NCI-H187 treated with DMSO at 0.1 percent for 48 hours (cell line): ENCODE data around the gene JPH2.

ENCODE experiments used
- DNase-seq: peaks from one replicate; lab custom pipeline; 2025; lab: John Stamatoyannopoulos, UW

Gene JPH2

DNA sequence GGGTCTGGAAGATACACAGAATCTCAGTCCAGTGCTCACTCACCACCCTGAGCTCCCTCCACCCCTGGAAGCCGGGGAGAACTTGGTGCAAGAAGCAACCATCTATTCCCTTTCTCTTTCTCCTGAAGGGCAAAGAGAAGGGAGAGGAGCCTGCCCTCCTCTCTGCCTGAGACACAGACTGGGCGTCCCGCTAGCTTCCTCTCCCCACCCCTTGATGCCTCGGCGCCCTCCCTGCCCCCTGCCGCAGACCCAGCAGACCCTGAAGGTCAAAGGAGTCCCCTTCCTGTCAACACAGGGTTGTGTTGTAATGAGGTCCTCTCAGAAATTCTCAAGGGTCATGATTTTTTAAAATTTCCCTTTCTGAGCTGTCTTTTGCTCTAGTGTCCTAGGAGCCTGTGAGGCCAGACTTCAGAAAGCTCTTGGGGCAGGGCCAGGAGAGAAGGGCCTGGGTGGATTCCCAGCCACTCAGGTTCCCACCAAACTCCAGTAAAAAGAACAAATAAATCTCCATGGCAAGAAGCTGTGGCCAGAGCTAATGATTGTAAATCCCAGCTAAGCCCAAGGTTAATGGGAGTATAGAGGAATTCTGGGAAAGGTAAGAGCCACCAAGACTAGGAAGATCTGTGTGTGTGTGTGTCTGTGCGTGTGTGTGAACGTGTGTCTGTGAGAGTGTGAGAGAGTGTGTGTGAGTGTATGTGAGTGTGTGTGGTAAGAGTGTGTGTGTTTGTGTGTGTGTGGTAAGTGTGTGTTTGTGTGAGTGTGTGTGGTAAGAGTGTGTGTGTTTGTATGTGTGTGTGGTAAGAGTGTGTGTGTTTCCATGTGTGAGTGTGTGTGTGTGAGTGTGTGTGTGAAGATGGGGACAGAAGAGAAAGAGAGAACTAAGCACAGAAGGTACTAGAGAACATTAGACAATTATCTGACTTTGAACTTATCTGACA, 1.1 kb upstream of the JPH2 start:
- no peak for DNase-seq

DNA sequence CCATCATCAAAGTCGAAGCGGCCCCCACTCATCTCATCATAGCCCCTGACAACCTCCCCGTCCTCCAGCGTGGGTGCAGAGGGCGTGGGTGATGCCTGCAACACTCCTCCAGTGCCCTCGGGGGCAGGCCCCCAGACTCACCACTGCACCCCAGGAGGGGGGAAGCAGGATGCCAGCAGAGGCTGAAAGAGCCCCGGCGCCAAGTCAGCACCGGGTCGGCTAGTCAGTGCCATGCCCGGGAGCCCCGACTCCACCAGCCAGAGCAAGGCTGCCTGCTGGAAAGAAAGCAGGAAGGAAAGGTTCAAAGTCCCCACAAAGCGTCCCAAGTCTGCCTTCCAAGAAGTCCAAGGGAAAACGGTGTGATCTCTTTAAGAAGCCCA, 324 bp downstream of the JPH2 start:
- no peak for DNase-seq

DNA sequence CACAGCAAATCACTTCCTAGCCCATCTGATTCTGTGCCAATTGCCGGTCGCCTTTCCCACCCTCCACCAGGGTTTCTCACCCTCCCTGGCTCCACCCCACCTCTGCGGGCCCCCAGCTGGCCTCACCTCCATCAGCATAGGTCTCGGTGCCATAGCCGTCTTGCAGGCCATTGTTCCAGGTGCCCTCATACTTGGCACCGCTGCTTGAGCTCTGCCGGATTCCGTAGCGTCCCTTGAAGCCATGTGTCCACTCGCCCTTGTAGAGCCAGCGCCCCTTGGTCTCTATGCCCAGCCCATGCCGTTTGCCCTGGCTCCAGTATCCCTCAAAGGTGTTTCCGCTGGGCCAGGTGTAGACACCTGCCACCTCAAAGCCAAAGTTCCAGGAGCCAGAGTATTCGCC, 787 bp downstream of the JPH2 start:
- DNase-seq: no peak

DNA sequence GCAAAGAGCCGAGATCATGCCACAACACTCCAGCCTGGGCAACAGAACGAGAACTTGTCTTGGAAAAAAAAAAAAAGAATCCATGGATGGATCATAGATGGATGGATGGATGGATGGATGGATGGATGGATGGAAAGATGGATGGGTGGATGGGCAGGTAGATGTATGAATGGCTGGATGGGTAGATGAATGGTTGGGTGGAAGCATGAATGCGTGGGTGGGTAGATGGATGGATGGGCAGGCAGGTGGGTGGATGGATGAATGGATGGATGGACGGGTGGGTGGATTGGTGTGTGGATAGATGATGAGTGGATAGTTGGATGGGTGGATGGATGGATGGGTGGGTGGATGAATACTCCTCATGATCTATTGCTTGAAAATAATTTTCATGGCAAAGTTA, 1.4 kb downstream of the JPH2 start:
- DNase-seq: no peak

DNA sequence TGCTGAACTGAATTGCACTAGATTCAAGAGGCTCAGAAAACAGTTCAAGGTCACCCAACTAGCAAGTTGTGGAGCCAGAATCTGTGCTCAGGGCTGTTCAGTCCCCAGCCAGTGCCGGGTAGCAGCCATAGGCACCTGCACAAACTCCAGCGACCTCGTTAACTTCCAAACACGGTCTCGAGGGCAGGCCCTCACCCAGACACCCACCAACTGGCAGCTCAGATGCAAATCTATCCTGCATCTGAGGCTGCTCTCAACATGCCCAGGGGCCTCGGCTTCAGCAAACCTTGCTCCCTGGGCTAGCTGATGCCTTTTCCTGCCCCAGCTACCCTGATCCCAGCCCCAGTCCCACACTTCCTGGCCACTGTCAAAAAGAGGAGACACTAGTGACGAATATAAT, 3.7 kb downstream of the JPH2 start:
- no peak for DNase-seq

DNA sequence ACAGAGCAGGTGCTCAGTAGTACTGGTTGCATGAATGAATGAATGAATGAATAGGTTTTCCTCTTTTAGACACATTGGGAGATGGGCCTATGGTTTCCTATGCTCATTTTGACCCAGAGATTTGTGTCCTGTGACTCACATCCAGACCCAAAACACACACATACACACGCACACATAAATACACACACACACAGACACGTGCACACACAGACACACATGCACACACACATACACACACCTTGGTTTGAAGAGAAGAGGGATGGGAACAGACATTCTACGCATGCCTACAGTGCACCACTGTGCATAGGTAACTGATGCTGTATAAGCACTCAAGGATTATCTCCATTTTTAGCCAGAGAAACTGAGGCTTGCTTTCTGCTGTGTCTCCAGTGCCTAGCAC, 4.1 kb downstream of the JPH2 start:
- DNase-seq: no peak

DNA sequence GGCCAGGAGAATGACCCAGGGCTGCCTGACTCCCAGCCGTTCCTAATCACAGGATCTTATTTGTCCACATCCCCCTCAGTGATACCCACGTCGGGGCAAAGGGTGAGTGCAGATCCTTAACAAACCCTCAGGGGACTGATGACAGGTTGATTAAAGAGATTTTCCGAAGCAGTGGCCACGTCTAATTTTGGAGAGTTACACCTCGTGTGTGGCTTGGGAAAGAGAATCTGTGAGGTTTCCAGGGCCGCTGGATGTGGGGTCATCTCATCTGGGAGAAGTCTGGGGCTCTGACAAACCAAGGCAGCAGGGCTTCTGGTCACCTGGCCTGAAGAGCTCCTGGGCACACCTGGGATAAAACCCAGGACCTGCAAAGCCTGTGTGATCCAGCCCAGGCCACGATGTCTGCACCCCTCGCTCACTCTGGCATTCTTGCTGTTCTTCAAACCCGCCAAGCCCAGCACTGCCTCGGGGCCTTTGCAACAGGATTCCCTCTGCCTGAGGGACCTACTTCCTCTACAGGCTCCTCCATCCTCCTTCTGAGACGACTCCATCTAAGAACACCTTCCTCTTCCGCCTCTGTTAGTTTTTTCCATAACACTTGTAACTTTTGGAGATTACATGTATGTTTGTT, 4.7 kb downstream of the JPH2 start:
- DNase-seq: no peak

DNA sequence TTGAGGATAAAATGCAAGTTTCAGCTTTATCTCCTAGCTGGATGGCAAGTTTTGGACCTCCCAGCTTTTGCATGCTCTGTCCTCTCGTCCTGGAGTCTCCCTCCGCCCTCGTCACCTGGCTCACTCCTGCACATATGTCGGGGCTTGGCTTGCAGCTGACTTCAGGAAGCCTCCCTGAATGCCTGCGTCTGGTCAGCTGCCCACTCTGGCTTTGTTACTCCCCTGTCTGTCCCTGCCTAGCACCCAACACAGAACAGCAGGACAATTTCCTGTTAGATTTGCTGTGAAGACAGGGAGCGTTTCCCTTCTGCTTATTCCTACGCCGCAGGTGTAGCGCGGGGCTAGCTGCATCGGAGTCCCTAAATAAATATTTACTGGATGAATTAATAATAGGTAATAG, 5.4 kb downstream of the JPH2 start:
- DNase-seq: no peak

DNA sequence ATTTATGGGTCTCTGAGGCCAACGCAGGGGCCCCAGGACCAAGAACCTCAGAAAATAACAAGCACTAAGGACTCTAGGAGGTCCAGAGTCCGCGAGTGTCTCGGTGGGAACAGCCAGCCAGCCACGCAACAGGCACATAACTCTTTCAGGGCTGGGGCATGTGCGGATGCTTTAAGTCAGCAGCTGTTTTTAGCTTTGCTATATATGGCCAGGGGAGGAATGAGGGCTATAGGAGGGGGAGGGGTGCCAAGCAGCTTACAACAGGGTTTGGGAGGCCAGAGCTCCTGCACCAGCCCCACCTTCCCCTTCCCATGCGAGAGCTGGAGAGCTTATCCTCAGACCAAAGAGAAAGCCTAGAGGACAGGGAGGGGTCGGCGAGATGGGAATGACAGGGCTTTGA, 6.2 kb downstream of the JPH2 start:
- DNase-seq: no peak

DNA sequence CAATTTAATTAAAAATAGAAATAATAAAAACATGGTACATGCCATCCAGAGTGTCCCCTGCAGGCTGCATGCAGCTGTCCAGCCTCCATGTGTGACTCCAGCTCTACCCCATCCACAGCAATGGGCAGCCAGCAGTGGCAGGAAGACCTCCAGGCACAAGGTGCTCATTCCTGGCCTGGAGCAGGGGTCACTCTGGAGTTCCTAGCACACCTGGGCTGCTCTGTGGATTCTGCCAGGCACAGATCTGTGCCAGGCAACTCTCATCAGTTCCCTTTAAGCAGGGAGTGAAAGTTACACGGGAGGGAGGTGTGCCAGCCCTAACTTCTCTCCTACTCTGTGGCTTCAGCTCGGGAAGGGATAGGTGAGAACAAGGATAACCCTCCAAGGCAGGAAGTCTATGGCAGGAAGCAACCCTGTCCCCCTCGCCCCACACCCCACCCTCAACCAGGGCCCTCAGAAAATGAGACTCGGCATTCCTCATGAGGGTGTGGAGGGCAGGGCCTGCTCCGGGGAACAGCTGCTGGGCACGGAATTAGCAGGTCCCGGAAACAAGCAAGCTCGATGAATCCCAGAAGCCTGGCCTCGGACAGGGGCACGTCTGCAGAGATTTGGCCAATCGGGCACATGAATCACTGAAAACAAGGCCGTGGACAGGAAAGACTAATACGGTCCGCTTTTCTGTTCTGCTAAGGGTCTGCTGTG, 10.0 kb downstream of the JPH2 start:
- DNase-seq: no peak

DNA sequence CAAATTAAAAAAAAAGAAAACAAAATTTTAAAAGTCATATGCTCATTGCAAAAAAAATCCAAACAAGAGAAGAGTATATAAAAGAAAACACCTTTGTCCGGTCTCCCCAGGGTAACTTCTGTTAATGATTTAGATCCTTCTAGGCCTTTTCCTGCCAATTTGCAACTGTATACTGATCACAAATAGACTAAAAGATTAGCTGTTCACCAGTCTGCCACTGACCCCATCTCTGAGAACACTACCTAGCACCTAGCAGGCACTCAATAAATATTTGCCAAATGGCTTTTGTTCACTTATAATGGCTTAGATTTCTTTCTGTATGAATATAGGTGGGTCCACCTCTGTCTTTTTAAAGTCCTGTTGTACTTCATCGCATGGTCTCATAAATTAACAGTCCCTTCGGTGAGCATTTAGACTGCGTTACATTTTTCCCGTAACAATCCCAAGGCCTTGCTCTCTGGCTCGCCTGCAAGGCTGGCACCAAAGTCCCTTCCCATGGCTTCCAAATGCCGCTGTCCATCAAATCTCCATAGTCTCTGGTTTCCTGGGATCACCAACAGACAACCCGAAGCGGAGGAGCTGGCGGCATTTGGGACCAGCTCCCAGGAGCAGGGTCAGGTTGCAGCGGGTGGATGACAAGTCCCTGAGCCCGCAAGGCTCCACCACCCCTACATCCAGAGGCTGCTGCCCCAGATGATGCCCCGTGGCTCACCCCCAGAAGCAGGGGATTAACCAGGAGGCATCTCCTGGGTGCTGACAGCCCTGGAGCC, 11.8 kb downstream of the JPH2 start:
- no peak for DNase-seq

DNA sequence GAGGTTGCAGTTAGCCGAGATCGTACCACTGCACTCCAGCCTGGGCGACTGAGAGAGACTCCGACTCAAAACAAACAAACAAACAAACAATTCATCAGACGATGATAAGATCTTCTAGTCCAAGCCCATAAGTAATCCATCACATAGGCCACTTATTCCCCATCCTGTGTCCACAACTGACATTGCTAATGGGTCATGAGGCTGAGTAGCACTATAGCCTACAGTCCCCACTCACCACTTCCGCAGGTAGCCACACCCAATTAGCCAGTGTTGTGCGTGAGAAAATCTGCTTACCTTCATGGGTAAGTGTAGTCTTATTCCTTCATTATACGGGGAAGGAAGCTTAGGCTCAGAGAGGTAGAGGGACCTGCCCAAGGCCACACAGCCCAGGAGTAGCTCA, 13.1 kb downstream of the JPH2 start:
- no peak for DNase-seq

DNA sequence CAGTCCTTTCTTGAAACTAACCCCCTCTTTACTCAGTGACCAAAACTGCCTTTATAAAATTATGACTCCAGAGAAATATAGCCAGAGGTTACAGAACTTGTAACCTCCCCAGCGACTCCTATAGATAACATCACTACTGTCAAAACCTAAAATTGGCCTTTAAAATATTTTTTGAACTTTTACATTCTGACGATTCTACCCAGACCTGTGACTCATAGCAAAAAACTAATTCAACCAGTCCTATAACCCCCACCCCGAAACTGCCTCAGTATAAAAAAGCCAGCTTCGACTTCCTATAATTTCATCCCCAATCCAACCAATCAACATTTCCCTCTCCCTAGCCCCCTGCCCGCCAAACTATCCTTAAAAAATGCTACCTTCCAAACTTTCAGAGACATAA, 13.9 kb downstream of the JPH2 start:
- DNase-seq: no peak

DNA sequence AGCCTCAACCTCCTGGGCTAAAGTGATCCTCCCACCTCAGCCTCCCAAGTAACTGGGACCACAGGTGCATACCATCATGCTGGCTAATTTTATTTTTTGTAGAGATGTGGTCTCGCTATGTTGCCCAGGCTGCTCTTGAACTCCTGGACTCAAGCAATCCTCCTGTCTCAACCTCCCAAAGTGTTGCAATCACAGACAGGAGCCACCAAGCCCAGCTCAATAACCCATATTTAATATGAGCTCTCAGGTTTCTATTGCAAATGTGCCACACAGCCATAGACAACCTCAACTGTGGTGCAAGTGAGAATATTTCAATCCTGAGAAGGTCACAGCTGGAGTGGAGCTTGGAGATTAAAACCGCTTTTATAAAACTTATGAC, 14.4 kb downstream of the JPH2 start:
- no peak for DNase-seq

DNA sequence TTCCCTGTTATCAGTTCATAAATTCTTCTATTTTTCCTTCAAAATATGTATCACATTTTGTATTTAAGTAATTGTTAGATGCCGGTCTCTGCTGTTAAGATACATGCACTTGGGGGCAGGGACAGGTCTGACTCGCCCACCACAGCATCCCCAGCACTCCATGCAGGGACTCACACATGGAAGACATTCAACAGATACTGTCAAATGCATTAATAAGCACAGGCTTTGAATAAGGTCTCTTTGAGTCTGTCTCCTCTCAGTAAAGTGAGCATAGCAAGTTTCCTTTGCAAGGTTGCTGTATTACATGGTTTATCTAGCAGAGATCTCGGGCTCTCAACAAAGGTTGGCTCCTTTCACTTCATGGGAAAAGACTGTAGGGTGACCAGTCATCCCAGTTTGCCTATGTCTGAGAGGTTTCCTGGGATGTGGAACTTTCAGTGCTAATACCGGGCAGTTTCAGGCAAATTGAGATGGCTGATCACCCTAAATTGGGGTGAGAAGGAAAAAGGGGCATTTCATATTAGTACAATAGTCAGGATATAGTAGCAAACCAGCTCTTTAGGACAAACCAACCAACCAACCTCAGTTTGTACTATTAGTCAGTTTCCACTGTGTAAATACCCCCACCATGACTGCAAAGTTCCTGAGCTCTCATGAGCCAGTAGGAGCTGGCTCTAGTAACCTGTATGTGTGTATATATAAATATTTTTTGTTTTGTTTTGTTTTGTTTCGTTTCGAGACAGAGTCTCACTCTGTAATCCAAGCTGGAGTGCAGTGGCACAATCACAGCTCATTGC, 15.0 kb downstream of the JPH2 start:
- no peak for DNase-seq

DNA sequence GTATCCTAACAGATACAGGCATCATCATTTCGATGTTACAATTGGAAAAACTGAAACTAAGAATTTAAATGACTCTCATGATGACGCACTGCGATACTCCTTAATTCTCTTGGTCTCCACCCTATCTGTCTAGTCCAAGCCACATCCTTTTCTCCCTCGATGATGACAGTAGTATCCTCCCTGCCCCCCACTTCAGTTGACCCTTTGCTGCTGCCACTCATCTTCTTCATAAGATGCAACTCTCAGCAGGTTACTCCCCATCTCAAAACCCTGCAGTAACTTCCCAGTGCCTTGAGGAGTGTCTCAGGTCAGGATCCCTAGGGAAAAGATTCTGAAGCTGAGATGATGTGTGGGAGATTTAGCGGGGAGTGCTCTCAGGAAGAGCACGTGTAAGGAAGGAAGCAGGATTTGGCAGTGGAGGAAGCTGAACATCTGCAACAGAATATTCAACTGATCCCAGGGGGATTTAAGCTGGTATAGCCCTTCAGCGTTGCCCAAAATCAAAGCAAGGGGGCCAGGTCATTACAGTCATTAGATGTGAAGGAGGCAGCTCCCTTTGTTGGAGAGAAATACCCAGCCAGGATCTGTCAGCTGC, 16.1 kb downstream of the JPH2 start:
- DNase-seq: no peak

DNA sequence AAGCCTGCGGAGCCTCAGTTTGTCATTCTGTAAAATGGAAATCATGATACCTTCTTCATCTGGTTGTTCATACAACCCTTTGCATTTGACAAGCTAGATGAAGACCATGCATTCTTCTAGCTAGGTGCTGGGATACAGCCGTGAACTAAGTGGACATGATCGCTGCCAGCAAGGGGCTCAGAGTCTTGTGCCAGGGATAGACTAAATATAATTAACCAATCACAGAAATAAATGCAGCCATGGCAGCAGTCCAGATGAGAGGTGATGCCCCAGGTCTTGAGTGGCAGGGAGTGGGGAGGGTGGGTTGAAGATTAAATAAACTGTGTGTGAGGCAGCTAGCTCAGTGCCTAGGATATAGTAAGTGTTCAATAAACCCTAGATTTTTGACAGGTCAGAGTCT, 19.3 kb downstream of the JPH2 start:
- DNase-seq: no peak

DNA sequence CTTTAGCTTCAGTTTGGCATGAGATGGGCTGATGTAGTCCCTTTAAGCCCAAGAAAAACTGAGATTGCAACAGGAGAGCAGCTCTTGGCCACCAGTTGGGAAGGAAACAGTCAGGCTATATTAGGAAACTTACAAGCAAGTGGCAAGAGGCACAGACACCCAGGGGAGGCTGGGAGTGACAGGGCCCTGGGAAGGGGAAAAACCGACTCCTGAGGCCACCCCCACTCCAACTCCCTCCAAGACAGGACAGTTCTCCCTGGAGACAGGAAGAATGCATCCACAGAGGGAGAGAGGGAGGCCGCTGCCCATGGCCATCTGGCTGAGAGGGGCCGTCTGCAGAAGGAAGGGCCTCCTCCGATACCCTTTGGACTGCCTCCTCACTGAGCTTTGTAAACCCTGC, 20.5 kb downstream of the JPH2 start:
- DNase-seq: no peak

DNA sequence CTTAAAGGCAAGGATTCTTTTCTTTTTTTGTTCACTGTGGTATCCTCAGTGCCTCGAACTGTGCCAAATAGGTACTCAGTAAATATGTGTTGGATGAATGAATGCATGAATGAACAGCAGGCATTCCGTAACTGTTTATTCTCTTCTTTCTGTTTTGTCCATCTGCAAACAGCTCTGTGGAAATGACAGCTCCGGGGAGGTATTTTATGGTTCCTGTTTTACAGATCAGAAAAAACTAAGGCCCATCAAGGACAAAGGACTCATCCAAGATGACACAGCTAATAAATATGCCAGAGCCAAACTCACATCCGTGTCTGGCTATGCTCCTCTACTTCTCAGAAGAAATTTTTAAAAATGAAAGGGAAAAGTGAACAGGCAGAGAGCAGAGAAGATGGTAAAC, 21.0 kb downstream of the JPH2 start:
- DNase-seq: no peak

DNA sequence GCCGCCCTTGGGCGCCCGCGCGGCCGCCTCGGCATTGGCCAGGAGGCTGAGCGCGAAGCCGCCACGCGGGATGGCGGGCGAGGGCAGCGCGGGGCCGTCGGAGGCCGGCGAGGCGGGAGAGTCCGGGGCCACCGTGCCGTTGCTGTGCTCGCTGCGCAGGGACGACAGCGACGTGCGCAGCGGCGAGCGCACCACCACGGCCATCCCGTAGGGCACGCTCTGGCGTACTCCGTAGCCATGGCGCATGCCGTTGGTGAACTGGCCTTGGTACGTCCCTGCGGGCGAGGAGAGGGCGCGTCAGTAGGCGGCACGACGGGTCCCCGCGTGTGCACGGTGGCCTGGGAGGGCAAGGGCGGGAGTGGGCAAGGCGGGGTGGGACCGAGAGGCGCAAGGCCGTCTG, 26.9 kb downstream of the JPH2 start:
- no peak for DNase-seq

DNA sequence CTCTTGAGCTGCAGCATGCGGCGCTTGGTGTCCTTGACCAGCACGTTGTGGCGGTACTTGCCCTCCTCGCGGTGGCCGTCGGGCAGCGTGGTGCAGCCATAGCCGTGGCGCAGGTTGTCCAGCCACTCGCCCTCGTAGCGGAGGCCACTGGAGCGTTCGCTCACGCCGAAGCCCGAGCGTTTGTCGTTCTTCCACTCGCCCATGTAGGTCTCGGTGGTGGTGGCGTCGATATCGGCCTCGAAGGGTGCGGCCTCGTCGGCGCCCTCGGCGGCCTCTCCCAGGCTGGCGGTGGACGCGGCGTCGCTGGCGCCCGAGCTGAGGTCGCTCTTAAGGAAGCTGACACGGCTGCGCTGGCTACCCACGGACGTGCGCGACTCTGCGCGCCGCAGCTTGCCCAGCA, 27.3 kb downstream of the JPH2 start:
- no peak for DNase-seq
